Measurements from ENCODE around the gene RAB11FIP4.

RAB11FIP4 gene

GRCh38 chr17:31580706-31581490 lies 189.4 kb downstream of the RAB11FIP4 start:
- Histone ChIP-seq H3K9ac (ENCODE audit: low read length) (no peak overlapping the region), H3K4me2 (ENCODE audit: low read depth, low read length, poor library complexity, severe bottlenecking) (no peak overlapping the region), H3K36me3 (ENCODE audit: low read length) (no peaks in the 10 kb centered on the region), H3K27ac (ENCODE audit: low read depth, low read length) (no peak overlapping the region), H2AFZ (ENCODE audit: low read depth, low read length, severe bottlenecking) (no peak overlapping the region), H4K20me1 (ENCODE audit: low read depth, low read length) (no peaks in the 10 kb centered on the region), H3F3A (ENCODE audit: insufficient read depth) (no peaks in the 10 kb centered on the region), H3K9me2 (replicated peaks; ENCODE audit: insufficient read depth, low read length) (no peaks in the 10 kb centered on the region), H3K27me3 (ENCODE audit: low read length) (no peaks in the 10 kb centered on the region), H3K79me2 (ENCODE audit: insufficient read depth, low read length) (no peaks in the 10 kb centered on the region), H3K9me3 (ENCODE audit: insufficient read depth, low read length) (no peaks in the 10 kb centered on the region), H3K4me3 (ENCODE audit: insufficient read depth, low read length, poor library complexity, severe bottlenecking) (no peak overlapping the region)
- TF ChIP-seq CTCF (IDR thresholded peaks at IDR 0.05; ENCODE audit: insufficient read depth, low read length, poor library complexity, severe bottlenecking): no peak
- no peak for TF ChIP-seq EZH2phosphoT487 (conservative IDR thresholded peaks at IDR 0.05; ENCODE audit: low read length)

GRCh38 chr17:31581491-31581890 lies 190.0 kb downstream of the RAB11FIP4 start:
- no peaks in the 10 kb centered on the region for H3K9me2 ChIP-seq (replicated peaks; ENCODE audit: insufficient read depth, low read length)
- H3K27me3 ChIP-seq (ENCODE audit: low read length): no peaks in the 10 kb centered on the region
- no peaks in the 10 kb centered on the region for H4K20me1 ChIP-seq (ENCODE audit: low read depth, low read length)
- no peaks in the 10 kb centered on the region for H3K36me3 ChIP-seq (ENCODE audit: low read length)
- H3K79me2 ChIP-seq (ENCODE audit: insufficient read depth, low read length): no peaks in the 10 kb centered on the region
- no peak overlapping the region for H3K27ac ChIP-seq (ENCODE audit: low read depth, low read length)
- H2AFZ ChIP-seq (ENCODE audit: low read depth, low read length, severe bottlenecking): no peak overlapping the region
- no peaks in the 10 kb centered on the region for H3K9me3 ChIP-seq (ENCODE audit: insufficient read depth, low read length)
- H3F3A ChIP-seq (ENCODE audit: insufficient read depth): no peaks in the 10 kb centered on the region
- no peak overlapping the region for H3K4me2 ChIP-seq (ENCODE audit: low read depth, low read length, poor library complexity, severe bottlenecking)
- no peak overlapping the region for H3K4me3 ChIP-seq (ENCODE audit: insufficient read depth, low read length, poor library complexity, severe bottlenecking)
- TF ChIP-seq EZH2phosphoT487 (conservative IDR thresholded peaks at IDR 0.05; ENCODE audit: low read length): no peak
- no peak overlapping the region for H3K9ac ChIP-seq (ENCODE audit: low read length)

- Histone ChIP-seq H3K9me2 (replicated peaks; ENCODE audit: insufficient read depth, low read length) (no peaks in the 10 kb centered on the region), H3F3A (ENCODE audit: insufficient read depth) (no peaks in the 10 kb centered on the region), H3K79me2 (ENCODE audit: insufficient read depth, low read length) (no peaks in the 10 kb centered on the region), H3K4me2 (ENCODE audit: low read depth, low read length, poor library complexity, severe bottlenecking) (no peak overlapping the region), H3K36me3 (ENCODE audit: low read length) (no peaks in the 10 kb centered on the region), H2AFZ (ENCODE audit: low read depth, low read length, severe bottlenecking) (no peak overlapping the region), H3K9me3 (ENCODE audit: insufficient read depth, low read length) (no peaks in the 10 kb centered on the region), H3K27ac (ENCODE audit: low read depth, low read length) (no peak overlapping the region), H3K27me3 (ENCODE audit: low read length) (no peaks in the 10 kb centered on the region), H3K4me3 (ENCODE audit: insufficient read depth, low read length, poor library complexity, severe bottlenecking) (no peak overlapping the region), H3K9ac (ENCODE audit: low read length) (no peak overlapping the region), H4K20me1 (ENCODE audit: low read depth, low read length) (no peaks in the 10 kb centered on the region)
- TF ChIP-seq CTCF (IDR thresholded peaks at IDR 0.05; ENCODE audit: insufficient read depth, low read length, poor library complexity, severe bottlenecking): no peak
- TF ChIP-seq EZH2phosphoT487 (conservative IDR thresholded peaks at IDR 0.05; ENCODE audit: low read length): no peak
Observed at GRCh38 chr17:31582151-31582907, 190.9 kb downstream of the RAB11FIP4 start.
